Fibroblast of pulmonary artery (primary cell): Measurements from ENCODE around the gene VPS8.
"Not testable (repeated sequence)": the region's sequence is repeated elsewhere in the genome, so short reads cannot be mapped to it uniquely, and the experiment has no call there.

Source experiments
- DNase-seq: peaks from one replicate; pipeline ENCODE4 v3.0.0-alpha.2; 2010; ENCODE audit warnings: low read depth
- H3K4me3 ChIP-seq: replicated peaks from 2 replicates; pipeline ENCODE4 v1.5.1; 2011; ENCODE audit warnings: low read depth, mild to moderate bottlenecking, control low read depth, low read length, moderate library complexity
- TF ChIP-seq, protein P1 (sequence below): IDR thresholded peaks from 2 replicates; pipeline ENCODE4 v1.5.1; 2011; ENCODE audit warnings: mild to moderate bottlenecking, control low read depth, low read length, inconsistent platforms; ENCODE audit errors: missing control alignments

VPS8 gene

GRCh38 chr3:184894051-184894450 is 82.1 kb downstream of the VPS8 start:
- DNase-seq = no peak

GRCh38 chr3:184895350-184895749 is 83.4 kb downstream of the VPS8 start:
- DNase-seq = no peak
- TF ChIP-seq, protein P1, sequence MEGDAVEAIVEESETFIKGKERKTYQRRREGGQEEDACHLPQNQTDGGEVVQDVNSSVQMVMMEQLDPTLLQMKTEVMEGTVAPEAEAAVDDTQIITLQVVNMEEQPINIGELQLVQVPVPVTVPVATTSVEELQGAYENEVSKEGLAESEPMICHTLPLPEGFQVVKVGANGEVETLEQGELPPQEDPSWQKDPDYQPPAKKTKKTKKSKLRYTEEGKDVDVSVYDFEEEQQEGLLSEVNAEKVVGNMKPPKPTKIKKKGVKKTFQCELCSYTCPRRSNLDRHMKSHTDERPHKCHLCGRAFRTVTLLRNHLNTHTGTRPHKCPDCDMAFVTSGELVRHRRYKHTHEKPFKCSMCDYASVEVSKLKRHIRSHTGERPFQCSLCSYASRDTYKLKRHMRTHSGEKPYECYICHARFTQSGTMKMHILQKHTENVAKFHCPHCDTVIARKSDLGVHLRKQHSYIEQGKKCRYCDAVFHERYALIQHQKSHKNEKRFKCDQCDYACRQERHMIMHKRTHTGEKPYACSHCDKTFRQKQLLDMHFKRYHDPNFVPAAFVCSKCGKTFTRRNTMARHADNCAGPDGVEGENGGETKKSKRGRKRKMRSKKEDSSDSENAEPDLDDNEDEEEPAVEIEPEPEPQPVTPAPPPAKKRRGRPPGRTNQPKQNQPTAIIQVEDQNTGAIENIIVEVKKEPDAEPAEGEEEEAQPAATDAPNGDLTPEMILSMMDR = no peak
- H3K4me3 ChIP-seq = no peak overlapping the region

More at GRCh38 chr3:184894051-184894450, 82.1 kb downstream of the VPS8 start:
- H3K4me3 ChIP-seq = no peak overlapping the region
- TF ChIP-seq, protein P1 = no peak

- TF ChIP-seq, protein P1 = no peak
- no peak for DNase-seq
- no peak overlapping the region for H3K4me3 ChIP-seq
Observed at GRCh38 chr3:184896336-184896735, 84.4 kb downstream of the VPS8 start.

GRCh38 chr3:184899953-184900595 is 88.1 kb downstream of the VPS8 start:
- TF ChIP-seq, protein P1 = no peak
- H3K4me3 ChIP-seq = no peak overlapping the region
- DNase-seq = no peak

- not testable (repeated sequence) for H3K4me3 ChIP-seq, DNase-seq
Observed at GRCh38 chr3:184907031-184907430, 95.1 kb downstream of the VPS8 start.

DNA sequence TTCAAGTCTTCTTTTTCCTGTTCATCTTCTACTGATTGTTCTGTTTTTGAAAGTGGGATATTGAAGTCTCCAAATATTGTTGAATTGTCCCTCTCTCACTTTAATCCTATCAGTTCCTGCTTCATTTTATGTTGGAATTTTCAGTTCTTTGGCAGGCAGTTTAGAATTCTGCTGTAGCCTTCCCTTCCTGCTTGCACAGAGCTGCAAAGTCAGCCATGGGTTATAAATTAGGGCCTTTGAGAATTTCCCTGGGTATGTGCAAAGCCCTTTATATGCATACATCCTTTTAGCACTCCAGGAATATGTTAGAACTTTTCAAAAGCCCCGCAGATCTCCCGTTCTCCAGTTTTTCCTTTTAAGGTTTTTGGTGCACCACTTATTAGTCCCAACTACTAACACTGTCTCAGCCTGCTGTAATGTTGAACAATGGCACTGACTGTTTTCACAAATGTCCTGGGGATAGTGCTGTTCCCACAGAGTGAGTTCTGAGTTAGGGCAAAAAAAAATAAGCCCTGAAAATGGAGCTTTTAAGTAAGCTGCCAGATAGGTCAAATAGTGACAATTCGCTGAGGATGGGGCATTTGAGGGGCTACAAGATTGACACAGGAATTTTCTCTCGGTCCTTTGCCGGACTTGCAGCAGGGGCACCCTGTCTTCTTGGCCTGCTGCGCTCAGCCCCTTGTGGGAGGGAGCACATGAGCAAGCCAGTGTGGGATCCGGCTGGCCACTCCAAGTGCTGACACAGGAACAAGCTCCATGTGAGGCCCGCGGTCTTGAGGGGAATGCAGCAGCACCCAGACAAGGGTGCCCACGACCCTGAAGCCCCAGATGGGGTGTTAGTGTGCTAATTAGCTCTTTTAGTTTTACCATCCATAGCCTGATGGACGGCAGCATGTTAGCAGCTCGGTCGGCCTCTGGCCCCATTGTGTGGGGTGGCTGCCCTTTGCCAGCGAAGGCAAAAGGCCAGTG is 96.0 kb downstream of the VPS8 start:
- TF ChIP-seq, protein P1 = no peak
- H3K4me3 ChIP-seq = no peak overlapping the region
- no peak for DNase-seq

- TF ChIP-seq, protein P1 = no peak
- H3K4me3 ChIP-seq = no peak overlapping the region
- no peak for DNase-seq
Observed at GRCh38 chr3:184908859-184909258, 96.9 kb downstream of the VPS8 start.
